HepG2 (cell line): ENCODE data around the gene MATK. TPM values are rescaled to one million over a fixed set of nuclear protein-coding genes. Genes with fewer than 3 reads are reported as not detected.

ENCODE experiments used
- ATAC-seq: fragments of 200-7000 bp; cut with Tn5 transposase; 3 replicates; pipeline ENCODE4 v1.9.1; 2020; ENCODE audit warnings: mild to moderate bottlenecking, moderate library complexity
- BruUV-seq: library from RNA; stranded (reverse); fragments of 400-500 nt; replicated peaks from 2 replicates; lab custom pipeline; 2021; lab: Mats Ljungman, UMichigan
- CTCF ChIA-PET: fragments of 300-600 bp; formaldehyde crosslinking; extraction: SDS; loops from one replicate; lab custom pipeline; 2021; ENCODE audit warnings: low total read pairs, inconsistent platforms, low intra/inter-chr PET ratio; lab: Yijun Ruan, JAX
- POLR2A ChIA-PET: fragments of 350-600 bp; sonication (Branson Sonifier 250); formaldehyde crosslinking; loops from one replicate; lab custom pipeline; 2020; ENCODE audit warnings: antibody characterized with exemption, inconsistent platforms; lab: Yijun Ruan, JAX
- DNase-seq: peaks from one replicate; pipeline ENCODE4 v3.0.0-alpha.2; 2015; ENCODE audit warnings: low spot score
- FAIRE-seq: peaks from 3 replicates; lab custom pipeline; 2011; peaks lifted over from hg19 to GRCh38; lab: Jason Lieb, UNC
- H2AFZ ChIP-seq: one replicate; pipeline ENCODE4 v1.6.1; 2011; ENCODE audit warnings: low read length, inconsistent platforms
- H3K27ac ChIP-seq: fragments of 300-600 bp; 3 replicates; pipeline ENCODE4 v1.8.0; 2011; ENCODE audit warnings: mixed run types, mild to moderate bottlenecking, mixed read lengths, low read length, inconsistent platforms; ENCODE audit not compliant: insufficient read depth; ENCODE audit errors: extremely low read length
- H3K27me3 ChIP-seq, 2 experiments: fragments of 200-600 bp in 1 of 2; 2 replicates in 1 of 2; 3 replicates in 1 of 2; pipeline versions ENCODE4 v1.6.0 to v1.8.0; 2011; ENCODE audit warnings: low read length in 2 of 2, mild to moderate bottlenecking in 2 of 2, moderate library complexity in 2 of 2, inconsistent platforms in 1 of 2; ENCODE audit not compliant: insufficient read depth in 2 of 2, control insufficient read depth in 1 of 2
- H3K36me3 ChIP-seq, 2 experiments: fragments of 200-600 bp in 1 of 2; replicated peaks in 1 of 2; 2 replicates in 1 of 2; 3 replicates in 1 of 2; pipeline versions ENCODE4 v1.5.1 to v1.8.0; 2011; ENCODE audit warnings: low read length in 2 of 2, inconsistent platforms in 1 of 2; ENCODE audit not compliant: insufficient read depth in 2 of 2, control insufficient read depth in 1 of 2
- H3K4me1 ChIP-seq: 2 replicates; pipeline ENCODE4 v1.5.1; 2012; ENCODE audit warnings: low read length, inconsistent platforms; ENCODE audit not compliant: insufficient read depth
- H3K4me2 ChIP-seq: 2 replicates; pipeline ENCODE4 v1.6.0; 2011; ENCODE audit warnings: low read depth, low read length, inconsistent platforms
- H3K4me3 ChIP-seq, 3 experiments: fragments of 200-600 bp in 1 of 3; sonication (generic), shearing (Covaris generic) in 1 of 3; replicated peaks in 1 of 3; 2 replicates each; pipeline ENCODE4 v1.5.1; 2011 to 2016; ENCODE audit warnings: low read length in 3 of 3, inconsistent platforms in 2 of 3, low read depth in 2 of 3, mild to moderate bottlenecking in 2 of 3, control low read depth in 1 of 3, mixed read lengths in 1 of 3; ENCODE audit not compliant: insufficient read depth in 1 of 3
- H3K79me2 ChIP-seq: one replicate; pipeline ENCODE4 v1.6.1; 2011; ENCODE audit warnings: low read length, inconsistent platforms; ENCODE audit not compliant: insufficient read depth
- H3K9ac ChIP-seq: 2 replicates; pipeline ENCODE4 v1.6.0; 2011; ENCODE audit warnings: mild to moderate bottlenecking, low read depth, low read length, inconsistent platforms; ENCODE audit not compliant: insufficient read depth
- H3K9me3 ChIP-seq: 2 replicates; pipeline ENCODE4 v1.5.1; 2012; ENCODE audit warnings: mild to moderate bottlenecking, low read length
- H4K20me1 ChIP-seq: 2 replicates; pipeline ENCODE4 v1.6.0; 2011; ENCODE audit warnings: inconsistent platforms, mild to moderate bottlenecking, low read length, moderate library complexity; ENCODE audit not compliant: insufficient read depth
- LCORL ChIP-seq, 2 experiments: fragments of 450-650 bp in 1 of 2; sonication (generic) in 1 of 2; formaldehyde crosslinking in 1 of 2; IDR thresholded peaks; 2 replicates each; pipeline versions ENCODE4 v1.5.0 to v1.6.1; 2017 to 2020; ENCODE audit warnings: antibody characterized with exemption in 1 of 2, missing genetic modification reagents in 1 of 2
- MBD4 ChIP-seq: IDR thresholded peaks from 2 replicates; pipeline ENCODE4 v1.6.1; 2012; ENCODE audit warnings: low read length, inconsistent platforms, borderline replicate concordance
- NFIB ChIP-seq: sonication (generic); formaldehyde crosslinking; IDR thresholded peaks from 2 replicates; pipeline ENCODE4 v1.9.0; 2021; ENCODE audit warnings: missing genetic modification reagents, mild to moderate bottlenecking, borderline replicate concordance
- SMARCC2 ChIP-seq: fragments of 450-650 bp; IDR thresholded peaks from 2 replicates; pipeline ENCODE4 v1.6.1; 2017; ENCODE audit warnings: antibody characterized with exemption, mild to moderate bottlenecking
- ZFP36 ChIP-seq: fragments of 150-350 bp; IDR thresholded peaks from 2 replicates; pipeline ENCODE4 v1.6.1; 2018; ENCODE audit warnings: borderline replicate concordance, low read length, low read depth; ENCODE audit not compliant: partially characterized antibody
- ZNF619 ChIP-seq: sonication (generic); formaldehyde crosslinking; IDR thresholded peaks from 2 replicates; pipeline ENCODE4 v1.4.0; 2020; ENCODE audit warnings: mild to moderate bottlenecking, missing genetic modification reagents
- ZNF766 ChIP-seq: sonication (generic); formaldehyde crosslinking; IDR thresholded peaks from 2 replicates; pipeline ENCODE4 v1.5.0; 2020; ENCODE audit warnings: missing genetic modification reagents, borderline replicate concordance
- WGBS: methylation state at CpG from one replicate; pipeline ENCODE4 v1.1.6; 2017; ENCODE audit warnings: low lambda C conversion rate; 5-methylcytosine and 5-hydroxymethylcytosine counted together
- in situ Hi-C: cut with HindIII; loops from 2 replicates; pipeline ENCODE4 v1.10.0; 2017; ENCODE audit warnings: low pct_unique_long_range_greater_than_20kb; ENCODE audit not compliant: extremely low pct_ligation_motif_present
- intact Hi-C: fragments of 100-400 bp; cut with micrococcal nuclease; formaldehyde crosslinking; loops from one replicate; pipeline ENCODE4 v1.10.0; 2022; ENCODE audit not compliant: unreplicated experiment
- polyA plus RNA-seq, 8 experiments: library from polyadenylated mRNA; depleted of rRNA in 3 of 8; stranded (reverse) in 7 of 8; unstranded in 1 of 8; fragments of >200 nt; fragmentation: Illumina TruSeq in 4 of 8; extraction: Trizol in 4 of 8; gene quantifications; 2 replicates each; pipeline versions ENCODE4 v1.2.1 to v1.2.3, GENCODE V29; 2011 to 2016; ENCODE audit warnings: low read depth in 4 of 8, missing spikeins in 1 of 8, mixed read lengths in 1 of 8; ENCODE audit not compliant: insufficient read depth in 1 of 8
- total RNA-seq, 5 experiments: library from RNA; depleted of rRNA; stranded (reverse); fragments of >200 nt; fragmentation: Illumina TruSeq; extraction: Trizol; gene quantifications; 2 replicates each; pipeline ENCODE4 v1.2.3, GENCODE V29; 2016; ENCODE audit warnings: low read depth in 1 of 5
- TF ChIP-seq, protein P1 (sequence below): sonication (generic); formaldehyde crosslinking; IDR thresholded peaks from 2 replicates; pipeline ENCODE4 v1.4.0; 2020; ENCODE audit warnings: missing genetic modification reagents, mild to moderate bottlenecking, borderline replicate concordance
- TF ChIP-seq, protein P2 (sequence below): sonication (generic); formaldehyde crosslinking; IDR thresholded peaks from 2 replicates; pipeline ENCODE4 v1.4.0; 2020; ENCODE audit warnings: missing genetic modification reagents

The MATK gene
- total and polyA plus RNA-seq, 2 of the 13 experiments (the other 11 are each of a cell fraction or from before 2014, with no cell fraction given): 0.09 TPM; not detected in 1

DNA sequence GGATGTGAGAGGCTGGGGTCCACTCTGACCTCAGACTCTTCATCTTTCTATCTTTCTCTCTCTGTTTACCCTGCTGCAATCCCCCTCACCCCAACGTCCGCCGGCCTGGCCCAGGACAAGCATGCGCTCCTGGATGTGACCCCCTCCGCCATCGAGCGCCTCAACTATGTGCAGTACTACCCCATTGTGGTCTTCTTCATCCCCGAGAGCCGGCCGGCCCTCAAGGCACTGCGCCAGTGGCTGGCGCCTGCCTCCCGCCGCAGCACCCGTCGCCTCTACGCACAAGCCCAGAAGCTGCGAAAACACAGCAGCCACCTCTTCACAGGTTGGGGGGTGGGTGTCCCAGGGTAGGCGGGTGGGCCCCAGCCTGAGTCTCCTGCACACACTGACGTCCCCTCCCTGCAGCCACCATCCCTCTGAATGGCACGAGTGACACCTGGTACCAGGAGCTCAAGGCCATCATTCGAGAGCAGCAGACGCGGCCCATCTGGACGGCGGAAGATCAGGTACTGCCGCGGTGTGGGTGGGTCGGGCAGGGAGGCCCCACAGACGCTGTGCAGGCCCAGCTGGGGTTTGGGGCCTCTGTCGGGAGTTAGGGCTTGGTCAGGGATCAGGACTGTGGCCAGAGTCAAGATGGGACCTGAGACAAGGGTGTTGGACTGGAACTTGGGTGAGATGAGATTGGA is 39.7 kb downstream of the MATK start (continued):
- TF ChIP-seq, protein P1, sequence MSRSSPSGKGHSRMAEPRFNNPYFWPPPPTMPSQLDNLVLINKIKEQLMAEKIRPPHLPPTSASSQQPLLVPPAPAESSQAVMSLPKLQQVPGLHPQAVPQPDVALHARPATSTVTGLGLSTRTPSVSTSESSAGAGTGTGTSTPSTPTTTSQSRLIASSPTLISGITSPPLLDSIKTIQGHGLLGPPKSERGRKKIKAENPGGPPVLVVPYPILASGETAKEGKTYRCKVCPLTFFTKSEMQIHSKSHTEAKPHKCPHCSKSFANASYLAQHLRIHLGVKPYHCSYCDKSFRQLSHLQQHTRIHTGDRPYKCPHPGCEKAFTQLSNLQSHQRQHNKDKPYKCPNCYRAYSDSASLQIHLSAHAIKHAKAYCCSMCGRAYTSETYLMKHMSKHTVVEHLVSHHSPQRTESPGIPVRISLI (CRISPR knock-in tag): no peak

DNA sequence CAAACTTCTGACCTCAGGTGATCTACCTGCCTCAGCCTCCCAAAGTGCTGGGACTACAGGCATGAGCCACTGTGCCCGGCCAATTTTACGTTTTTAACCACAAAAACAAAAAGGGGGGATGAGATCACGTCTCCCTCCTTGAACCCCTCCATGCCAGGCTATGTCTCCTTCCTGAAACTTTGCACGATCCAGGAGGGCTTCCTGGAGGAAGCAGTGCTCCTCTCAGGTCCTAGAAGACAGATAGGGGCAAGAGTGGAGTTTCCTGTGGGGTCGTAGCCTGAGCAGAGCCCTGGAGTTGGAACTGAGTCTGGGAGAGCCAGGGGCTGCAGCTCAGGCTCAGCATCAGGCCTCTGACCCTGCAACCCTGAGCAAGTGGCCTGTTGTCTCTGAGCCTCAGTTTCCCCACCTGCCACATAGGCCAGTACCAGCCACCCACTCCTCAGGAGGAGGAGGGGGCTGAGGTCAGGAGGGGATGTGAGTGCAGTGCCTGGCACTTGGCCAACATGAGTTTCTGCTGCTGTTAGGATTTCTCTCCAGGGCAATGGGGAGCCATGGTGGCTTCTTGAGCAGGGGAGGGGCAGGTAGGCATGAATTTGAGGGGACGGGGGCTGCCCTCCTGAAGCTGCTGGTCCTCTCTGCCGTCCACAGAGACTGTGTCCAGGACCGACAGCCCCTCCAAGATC is 40.7 kb downstream of the MATK start:
- Histone ChIP-seq H3K36me3 (peaks cover 0 to 2% of the 10 kb centered on the region in 2 experiments; a peak in 2 of 5 replicates), H3K9ac (no peak overlapping the region), H3K4me2 (no peak overlapping the region), H2AFZ (no peak overlapping the region), H3K27ac (no peak overlapping the region), H3K79me2 (no peaks in the 10 kb centered on the region), H3K4me3 (no peak overlapping the region), H3K9me3 (no peaks in the 10 kb centered on the region), H3K27me3 (no peaks in the 10 kb centered on the region), H3K4me1 (no peaks in the 10 kb centered on the region), H4K20me1 (no peaks in the 10 kb centered on the region)
- no TSS peak for BruUV-seq
- no peak for ATAC-seq
- no peak for FAIRE-seq
- intact Hi-C loops: no loop called here
- POLR2A ChIA-PET: no interaction called here
- in situ Hi-C loops: no loop called here
- CTCF ChIA-PET: no interaction called here
- TF ChIP-seq ZNF766 (CRISPR knock-in tag): no peak
- TF ChIP-seq SMARCC2: no peak
- no peak for TF ChIP-seq ZNF619 (CRISPR knock-in tag)
- no peak for TF ChIP-seq MBD4
- TF ChIP-seq, protein P2, sequence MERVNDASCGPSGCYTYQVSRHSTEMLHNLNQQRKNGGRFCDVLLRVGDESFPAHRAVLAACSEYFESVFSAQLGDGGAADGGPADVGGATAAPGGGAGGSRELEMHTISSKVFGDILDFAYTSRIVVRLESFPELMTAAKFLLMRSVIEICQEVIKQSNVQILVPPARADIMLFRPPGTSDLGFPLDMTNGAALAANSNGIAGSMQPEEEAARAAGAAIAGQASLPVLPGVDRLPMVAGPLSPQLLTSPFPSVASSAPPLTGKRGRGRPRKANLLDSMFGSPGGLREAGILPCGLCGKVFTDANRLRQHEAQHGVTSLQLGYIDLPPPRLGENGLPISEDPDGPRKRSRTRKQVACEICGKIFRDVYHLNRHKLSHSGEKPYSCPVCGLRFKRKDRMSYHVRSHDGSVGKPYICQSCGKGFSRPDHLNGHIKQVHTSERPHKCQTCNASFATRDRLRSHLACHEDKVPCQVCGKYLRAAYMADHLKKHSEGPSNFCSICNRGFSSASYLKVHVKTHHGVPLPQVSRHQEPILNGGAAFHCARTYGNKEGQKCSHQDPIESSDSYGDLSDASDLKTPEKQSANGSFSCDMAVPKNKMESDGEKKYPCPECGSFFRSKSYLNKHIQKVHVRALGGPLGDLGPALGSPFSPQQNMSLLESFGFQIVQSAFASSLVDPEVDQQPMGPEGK (CRISPR knock-in tag): no peak
- TF ChIP-seq NFIB: no peak
- no peak for TF ChIP-seq LCORL (IDR thresholded peaks at IDR 0.05)
- TF ChIP-seq LCORL (CRISPR knock-in tag; IDR thresholded peaks at IDR 0.05): no peak
- peak; percentile 31 for TF ChIP-seq ZFP36
- WGBS: 71% methylated on average over 8 of the region's 8 CpGs
- no peak for DNase-seq
